Thyroid gland (tissue), 4 donors: Measurements from ENCODE around the gene PDE8B.

ENCODE experiments used
- POLR2A ChIP-seq, 2 donors: fragments of 450-650 bp; IDR thresholded peaks; one replicate each; pipeline ENCODE4 v1.6.1; 2017; ENCODE audit warnings: antibody characterized with exemption in 2 of 2, mild to moderate bottlenecking in 2 of 2, moderate library complexity in 1 of 2
- TF ChIP-seq, protein P1 (sequence below), 6 experiments: fragments of 200-600 bp in 3 of 6; fragments of 450-650 bp in 3 of 6; sonication (generic) in 3 of 6; IDR thresholded peaks; one replicate each; pipeline ENCODE4 v1.5.1; 2016 to 2019; ENCODE audit warnings: antibody characterized with exemption in 6 of 6, mild to moderate bottlenecking in 2 of 6, inconsistent platforms in 1 of 6, moderate library complexity in 1 of 6

DNA sequence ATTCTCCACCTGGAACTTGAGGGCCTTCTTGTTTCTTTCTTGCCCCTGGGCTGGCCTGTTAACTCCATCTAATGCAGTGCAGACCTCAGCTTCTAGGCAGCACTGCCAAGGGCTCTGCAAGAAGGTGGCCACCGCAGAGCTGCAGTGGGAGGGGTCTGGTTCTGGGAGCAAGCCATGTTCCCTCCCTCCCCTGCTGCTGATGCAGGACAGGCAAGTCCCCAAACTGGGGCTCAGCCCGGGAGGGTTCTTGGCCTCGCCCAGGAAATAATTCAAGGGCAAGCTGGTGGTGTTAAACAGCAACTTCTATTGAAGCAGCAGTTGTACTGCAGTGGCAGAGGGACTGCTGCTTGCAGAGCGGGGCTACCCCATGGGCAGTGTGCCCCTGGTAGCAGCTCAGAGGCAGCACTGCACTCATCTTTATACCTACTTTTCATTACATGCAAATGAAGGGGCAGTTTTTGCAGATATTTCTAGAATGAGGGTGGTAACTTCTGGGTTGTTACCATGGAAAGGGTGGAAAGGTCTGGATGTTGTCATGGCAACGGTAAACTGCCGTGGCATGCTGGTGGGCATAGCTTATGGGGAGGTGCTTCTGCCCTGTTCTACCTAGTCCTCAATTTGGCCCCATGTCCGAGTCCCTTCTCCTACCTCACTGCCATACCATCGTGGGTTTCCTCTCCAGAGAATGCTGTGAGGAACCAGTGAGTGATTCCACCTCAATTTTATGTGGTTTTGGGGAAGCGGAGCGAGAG lies 199.6 kb downstream of the PDE8B start:
- TF ChIP-seq, protein P1, sequence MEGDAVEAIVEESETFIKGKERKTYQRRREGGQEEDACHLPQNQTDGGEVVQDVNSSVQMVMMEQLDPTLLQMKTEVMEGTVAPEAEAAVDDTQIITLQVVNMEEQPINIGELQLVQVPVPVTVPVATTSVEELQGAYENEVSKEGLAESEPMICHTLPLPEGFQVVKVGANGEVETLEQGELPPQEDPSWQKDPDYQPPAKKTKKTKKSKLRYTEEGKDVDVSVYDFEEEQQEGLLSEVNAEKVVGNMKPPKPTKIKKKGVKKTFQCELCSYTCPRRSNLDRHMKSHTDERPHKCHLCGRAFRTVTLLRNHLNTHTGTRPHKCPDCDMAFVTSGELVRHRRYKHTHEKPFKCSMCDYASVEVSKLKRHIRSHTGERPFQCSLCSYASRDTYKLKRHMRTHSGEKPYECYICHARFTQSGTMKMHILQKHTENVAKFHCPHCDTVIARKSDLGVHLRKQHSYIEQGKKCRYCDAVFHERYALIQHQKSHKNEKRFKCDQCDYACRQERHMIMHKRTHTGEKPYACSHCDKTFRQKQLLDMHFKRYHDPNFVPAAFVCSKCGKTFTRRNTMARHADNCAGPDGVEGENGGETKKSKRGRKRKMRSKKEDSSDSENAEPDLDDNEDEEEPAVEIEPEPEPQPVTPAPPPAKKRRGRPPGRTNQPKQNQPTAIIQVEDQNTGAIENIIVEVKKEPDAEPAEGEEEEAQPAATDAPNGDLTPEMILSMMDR (IDR thresholded peaks at IDR 0.05), result no peak
- TF ChIP-seq POLR2A (IDR thresholded peaks at IDR 0.05), result no peak
